Measurements from ENCODE around the gene TGFA. TPM values are rescaled to one million over a fixed set of nuclear protein-coding genes. Genes with fewer than 3 reads are reported as not detected.
"Not testable (repeated sequence)": the region's sequence is repeated elsewhere in the genome, so short reads cannot be mapped to it uniquely, and the experiment has no call there.

TGFA gene
- total RNA-seq, 2 donors from 2014 or later, result 0.86 to 1.6 TPM

- Mint-ChIP-seq H3K27me3 (no peaks in the 10 kb centered on the region), H3K4me3 (no peak overlapping the region), H3K36me3 (no peaks in the 10 kb centered on the region), H3K9me3 (no peaks in the 10 kb centered on the region), H3K27ac (no peak overlapping the region), H3K4me1 (ENCODE audit: low read depth in 2 of 2) (peaks cover 31 to 51% of the 10 kb centered on the region in 2 donors)
- DNase-seq (ENCODE audit: low spot score) (no peak), ATAC-seq (no peak)
Measured at GRCh38 chr2:70468878-70469277, 84.7 kb downstream of the TGFA start.

GRCh38 chr2:70467831-70468779, 85.5 kb downstream of the TGFA start:
- ATAC-seq, result no peak
- H3K4me3 Mint-ChIP-seq, result no peak overlapping the region
- DNase-seq (ENCODE audit: low spot score), result no peak
- no peak overlapping the region for H3K27ac Mint-ChIP-seq
- H3K4me1 Mint-ChIP-seq (ENCODE audit: low read depth in 2 of 2), result peaks cover 23 to 45% of the 10 kb centered on the region in 2 donors
- H3K9me3 Mint-ChIP-seq, result no peaks in the 10 kb centered on the region
- H3K36me3 Mint-ChIP-seq, result no peaks in the 10 kb centered on the region
- no peaks in the 10 kb centered on the region for H3K27me3 Mint-ChIP-seq

- ATAC-seq (no peak), DNase-seq (ENCODE audit: low spot score) (no peak)
- Mint-ChIP-seq H3K4me3 (no peak overlapping the region), H3K36me3 (no peaks in the 10 kb centered on the region), H3K4me1 (ENCODE audit: low read depth in 2 of 2) (peaks cover 16 to 36% of the 10 kb centered on the region in 2 donors), H3K9me3 (no peaks in the 10 kb centered on the region), H3K27me3 (no peaks in the 10 kb centered on the region), H3K27ac (no peak overlapping the region)
Measured at GRCh38 chr2:70467237-70467636, 86.4 kb downstream of the TGFA start.

GRCh38 chr2:70466647-70467046, 87.0 kb downstream of the TGFA start:
- not testable (repeated sequence) for H3K27me3 Mint-ChIP-seq; H3K36me3 Mint-ChIP-seq; ATAC-seq; H3K27ac Mint-ChIP-seq; DNase-seq (ENCODE audit: low spot score); H3K9me3 Mint-ChIP-seq; H3K4me3 Mint-ChIP-seq
- H3K4me1 Mint-ChIP-seq (ENCODE audit: low read depth in 2 of 2), result peaks cover 16 to 31% of the 10 kb centered on the region in 2 donors

GRCh38 chr2:70463997-70464396, 89.6 kb downstream of the TGFA start:
- ATAC-seq (no peak), DNase-seq (ENCODE audit: low spot score) (no peak)
- Mint-ChIP-seq H3K27ac (no peak overlapping the region), H3K27me3 (no peaks in the 10 kb centered on the region), H3K36me3 (no peaks in the 10 kb centered on the region), H3K4me3 (no peak overlapping the region), H3K4me1 (ENCODE audit: low read depth in 2 of 2) (peaks cover 0 to 14% of the 10 kb centered on the region in 2 donors), H3K9me3 (no peaks in the 10 kb centered on the region)

GRCh38 chr2:70463581-70463980, 90.0 kb downstream of the TGFA start:
- Mint-ChIP-seq H3K27me3 (no peaks in the 10 kb centered on the region), H3K9me3 (no peaks in the 10 kb centered on the region), H3K4me3 (no peak overlapping the region), H3K36me3 (no peaks in the 10 kb centered on the region), H3K4me1 (ENCODE audit: low read depth in 2 of 2) (peaks cover 0 to 12% of the 10 kb centered on the region in 2 donors), H3K27ac (no peak overlapping the region)
- DNase-seq (ENCODE audit: low spot score), result no peak
- no peak for ATAC-seq

- DNase-seq (ENCODE audit: low spot score) (no peak), ATAC-seq (no peak)
- Mint-ChIP-seq H3K27ac (peak overlapping the region in 1 of 2 donors; percentile 23), H3K27me3 (no peaks in the 10 kb centered on the region), H3K4me3 (no peak overlapping the region), H3K9me3 (no peaks in the 10 kb centered on the region), H3K4me1 (ENCODE audit: low read depth in 2 of 2) (peaks cover 0 to 4% of the 10 kb centered on the region in 2 donors), H3K36me3 (no peaks in the 10 kb centered on the region)
Measured at GRCh38 chr2:70461981-70462876, 91.4 kb downstream of the TGFA start.

GRCh38 chr2:70461414-70461813, 92.2 kb downstream of the TGFA start:
- Mint-ChIP-seq H3K27me3 (no peaks in the 10 kb centered on the region), H3K4me3 (no peak overlapping the region), H3K36me3 (no peaks in the 10 kb centered on the region), H3K27ac (no peak overlapping the region), H3K4me1 (ENCODE audit: low read depth in 2 of 2) (peaks cover 0 to under 1% of the 10 kb centered on the region in 2 donors), H3K9me3 (no peaks in the 10 kb centered on the region)
- ATAC-seq, result no peak
- DNase-seq (ENCODE audit: low spot score), result no peak

GRCh38 chr2:70460333-70460732, 93.3 kb downstream of the TGFA start:
- DNase-seq (ENCODE audit: low spot score) (no peak), ATAC-seq (peak in 1 of 2 donors; percentile 32)
- Mint-ChIP-seq H3K4me1 (ENCODE audit: low read depth in 2 of 2) (no peaks in the 10 kb centered on the region), H3K36me3 (no peaks in the 10 kb centered on the region), H3K27me3 (no peaks in the 10 kb centered on the region), H3K27ac (no peak overlapping the region), H3K4me3 (no peak overlapping the region), H3K9me3 (no peaks in the 10 kb centered on the region)

- ATAC-seq, result no peak
- H3K9me3 Mint-ChIP-seq, result no peaks in the 10 kb centered on the region
- DNase-seq (ENCODE audit: low spot score), result no peak
- H3K36me3 Mint-ChIP-seq, result no peaks in the 10 kb centered on the region
- H3K27me3 Mint-ChIP-seq, result no peaks in the 10 kb centered on the region
- H3K4me1 Mint-ChIP-seq (ENCODE audit: low read depth in 2 of 2), result no peaks in the 10 kb centered on the region
- H3K4me3 Mint-ChIP-seq, result no peak overlapping the region
- H3K27ac Mint-ChIP-seq, result peak overlapping the region in 1 of 2 donors; percentile 60
Measured at GRCh38 chr2:70458661-70459060, 95.0 kb downstream of the TGFA start.

GRCh38 chr2:70456585-70457495, 96.8 kb downstream of the TGFA start:
- no peaks in the 10 kb centered on the region for H3K4me1 Mint-ChIP-seq (ENCODE audit: low read depth in 2 of 2)
- H3K9me3 Mint-ChIP-seq, result no peaks in the 10 kb centered on the region
- H3K27ac Mint-ChIP-seq, result no peak overlapping the region
- no peak for DNase-seq (ENCODE audit: low spot score)
- no peak for ATAC-seq
- H3K27me3 Mint-ChIP-seq, result no peaks in the 10 kb centered on the region
- no peak overlapping the region for H3K4me3 Mint-ChIP-seq
- H3K36me3 Mint-ChIP-seq, result no peaks in the 10 kb centered on the region

- Mint-ChIP-seq H3K4me3 (no peak overlapping the region), H3K9me3 (no peaks in the 10 kb centered on the region), H3K4me1 (ENCODE audit: low read depth in 2 of 2) (no peaks in the 10 kb centered on the region), H3K36me3 (no peaks in the 10 kb centered on the region), H3K27me3 (no peaks in the 10 kb centered on the region), H3K27ac (no peak overlapping the region)
- DNase-seq (ENCODE audit: low spot score) (no peak), ATAC-seq (peak in 1 of 2 donors; percentile 59)
Measured at GRCh38 chr2:70454936-70455544, 98.6 kb downstream of the TGFA start.

Data from natural killer cell treated with Interleukin-12 subunit alpha and Interleukin-12 subunit beta and Interleukin-15 and Interleukin-18, amount 100 ng/mL, for 72 hours (primary cell).